SU-DHL-6 (cell line): ENCODE measurements around the gene RBFOX1.

Experiments used
- H2AFZ ChIP-seq: fragments of 200-600 bp; sonication (generic); 2 replicates; pipeline ENCODE4 v1.6.1; 2014; ENCODE audit warnings: low read depth, mild to moderate bottlenecking, moderate library complexity, mixed read lengths, antibody characterized with exemption, low read length; ENCODE audit not compliant: severe bottlenecking
- H3F3A ChIP-seq: fragments of 200-600 bp; shearing (Covaris generic); 2 replicates; pipeline ENCODE4 v1.6.0; 2016; ENCODE audit warnings: antibody characterized with exemption, mild to moderate bottlenecking; ENCODE audit not compliant: insufficient read depth
- H3K27ac ChIP-seq: fragments of 200-600 bp; sonication (generic); 2 replicates; pipeline ENCODE4 v1.5.1; 2016; ENCODE audit warnings: low read depth, mild to moderate bottlenecking, low read length, moderate library complexity, mixed read lengths
- H3K27me3 ChIP-seq: fragments of 200-600 bp; sonication (generic), shearing (Covaris generic); 2 replicates; pipeline ENCODE4 v1.6.0; 2014; ENCODE audit warnings: mild to moderate bottlenecking, low read length
- H3K36me3 ChIP-seq: fragments of 200-600 bp; sonication (generic); 2 replicates; pipeline ENCODE4 v1.6.1; 2014; ENCODE audit warnings: mild to moderate bottlenecking, low read length, mixed read lengths
- H3K4me2 ChIP-seq: fragments of 300-600, 200-600 bp; shearing (Covaris generic), sonication (generic); 2 replicates; pipeline ENCODE4 v1.6.0; 2014; ENCODE audit warnings: low read length, low read depth, mild to moderate bottlenecking; ENCODE audit not compliant: poor library complexity, severe bottlenecking
- H3K4me3 ChIP-seq: fragments of 200-600 bp; sonication (generic); 2 replicates; pipeline ENCODE4 v1.5.1; 2014; ENCODE audit warnings: antibody characterized with exemption, low read length, mild to moderate bottlenecking, mixed read lengths; ENCODE audit not compliant: insufficient read depth, poor library complexity, severe bottlenecking
- H3K79me2 ChIP-seq: fragments of 200-600 bp; sonication (generic); 2 replicates; pipeline ENCODE4 v1.6.1; 2014; ENCODE audit warnings: mild to moderate bottlenecking, low read length, moderate library complexity; ENCODE audit not compliant: insufficient read depth
- H3K9ac ChIP-seq: fragments of 200-600 bp; sonication (generic); 2 replicates; pipeline ENCODE4 v1.7.0; 2014; ENCODE audit warnings: mild to moderate bottlenecking, low read length
- H3K9me2 ChIP-seq: fragments of 200-600 bp; sonication (generic); replicated peaks from 2 replicates; pipeline ENCODE4 v1.6.1; 2014; ENCODE audit warnings: low read length; ENCODE audit not compliant: insufficient read depth
- H3K9me3 ChIP-seq: fragments of 200-600 bp; sonication (generic); 2 replicates; pipeline ENCODE4 v1.6.1; 2014; ENCODE audit warnings: low read length, mixed read lengths; ENCODE audit not compliant: insufficient read depth
- H4K20me1 ChIP-seq: fragments of 200-600 bp; sonication (generic); 2 replicates; pipeline ENCODE4 v1.6.1; 2014; ENCODE audit warnings: low read depth, mild to moderate bottlenecking, antibody characterized with exemption, low read length, moderate library complexity, mixed read lengths
- EZH2phosphoT487 ChIP-seq: fragments of 200-600 bp; sonication (generic), shearing (Covaris generic); conservative IDR thresholded peaks from 2 replicates; pipeline ENCODE4 v1.6.1; 2018; ENCODE audit warnings: mild to moderate bottlenecking, antibody characterized with exemption, low read length, moderate library complexity, mixed read lengths
- TF ChIP-seq, protein P1 (sequence below): fragments of 200-600 bp; sonication (generic); IDR thresholded peaks from one replicate; pipeline ENCODE4 v1.5.1; 2017; ENCODE audit warnings: antibody characterized with exemption, mild to moderate bottlenecking, low read length, moderate library complexity; ENCODE audit not compliant: insufficient read depth, poor library complexity, severe bottlenecking

Gene RBFOX1

DNA sequence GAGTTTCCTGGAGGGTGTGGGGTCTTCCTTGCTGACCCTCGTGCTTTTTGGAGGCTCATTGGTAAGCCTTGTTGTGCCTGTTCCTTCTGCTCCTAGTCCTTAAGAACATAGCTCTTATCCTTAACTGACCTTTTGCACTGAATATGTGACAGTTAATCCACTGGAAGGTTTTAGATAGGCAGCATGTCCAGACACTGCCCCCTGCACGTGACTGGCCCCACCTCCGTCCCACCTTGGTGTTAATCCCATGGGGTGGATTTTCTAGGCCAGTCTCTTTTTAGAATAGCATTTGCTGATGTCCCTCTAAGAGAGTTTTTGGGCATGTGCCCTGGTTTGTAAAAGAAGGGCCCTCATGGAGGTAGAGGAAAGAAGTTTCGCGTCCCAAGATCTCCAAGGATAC is 58.3 kb downstream of the RBFOX1 start:
- Histone ChIP-seq H3K9me2 (no peaks in the 10 kb centered on the region), H3K27ac (no peak overlapping the region), H3K9me3 (no peaks in the 10 kb centered on the region), H2AFZ (no peak overlapping the region), H3K4me2 (no peak overlapping the region), H3K27me3 (no peaks in the 10 kb centered on the region), H3K36me3 (no peaks in the 10 kb centered on the region), H3K9ac (no peak overlapping the region), H3F3A (no peaks in the 10 kb centered on the region), H4K20me1 (no peaks in the 10 kb centered on the region), H3K4me3 (no peak overlapping the region), H3K79me2 (no peaks in the 10 kb centered on the region)
- TF ChIP-seq, protein P1, sequence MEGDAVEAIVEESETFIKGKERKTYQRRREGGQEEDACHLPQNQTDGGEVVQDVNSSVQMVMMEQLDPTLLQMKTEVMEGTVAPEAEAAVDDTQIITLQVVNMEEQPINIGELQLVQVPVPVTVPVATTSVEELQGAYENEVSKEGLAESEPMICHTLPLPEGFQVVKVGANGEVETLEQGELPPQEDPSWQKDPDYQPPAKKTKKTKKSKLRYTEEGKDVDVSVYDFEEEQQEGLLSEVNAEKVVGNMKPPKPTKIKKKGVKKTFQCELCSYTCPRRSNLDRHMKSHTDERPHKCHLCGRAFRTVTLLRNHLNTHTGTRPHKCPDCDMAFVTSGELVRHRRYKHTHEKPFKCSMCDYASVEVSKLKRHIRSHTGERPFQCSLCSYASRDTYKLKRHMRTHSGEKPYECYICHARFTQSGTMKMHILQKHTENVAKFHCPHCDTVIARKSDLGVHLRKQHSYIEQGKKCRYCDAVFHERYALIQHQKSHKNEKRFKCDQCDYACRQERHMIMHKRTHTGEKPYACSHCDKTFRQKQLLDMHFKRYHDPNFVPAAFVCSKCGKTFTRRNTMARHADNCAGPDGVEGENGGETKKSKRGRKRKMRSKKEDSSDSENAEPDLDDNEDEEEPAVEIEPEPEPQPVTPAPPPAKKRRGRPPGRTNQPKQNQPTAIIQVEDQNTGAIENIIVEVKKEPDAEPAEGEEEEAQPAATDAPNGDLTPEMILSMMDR, result no peak
- TF ChIP-seq EZH2phosphoT487, result no peak

- Histone ChIP-seq H3K27ac (no peak overlapping the region), H3K27me3 (no peaks in the 10 kb centered on the region), H3K9me3 (no peaks in the 10 kb centered on the region), H4K20me1 (no peaks in the 10 kb centered on the region), H3F3A (no peaks in the 10 kb centered on the region), H3K36me3 (no peaks in the 10 kb centered on the region), H3K4me2 (no peak overlapping the region), H3K79me2 (no peaks in the 10 kb centered on the region), H2AFZ (no peak overlapping the region), H3K9ac (no peak overlapping the region), H3K9me2 (no peaks in the 10 kb centered on the region), H3K4me3 (no peak overlapping the region)
- TF ChIP-seq, protein P1, result no peak
- no peak for TF ChIP-seq EZH2phosphoT487
Measured at GRCh38 chr16:7391694-7392093, 59.0 kb downstream of the RBFOX1 start.

- no peaks in the 10 kb centered on the region for H3F3A ChIP-seq
- TF ChIP-seq EZH2phosphoT487, result no peak
- TF ChIP-seq, protein P1, result no peak
- H3K4me2 ChIP-seq, result no peak overlapping the region
Measured at GRCh38 chr16:7392206-7392605, 59.6 kb downstream of the RBFOX1 start.

DNA sequence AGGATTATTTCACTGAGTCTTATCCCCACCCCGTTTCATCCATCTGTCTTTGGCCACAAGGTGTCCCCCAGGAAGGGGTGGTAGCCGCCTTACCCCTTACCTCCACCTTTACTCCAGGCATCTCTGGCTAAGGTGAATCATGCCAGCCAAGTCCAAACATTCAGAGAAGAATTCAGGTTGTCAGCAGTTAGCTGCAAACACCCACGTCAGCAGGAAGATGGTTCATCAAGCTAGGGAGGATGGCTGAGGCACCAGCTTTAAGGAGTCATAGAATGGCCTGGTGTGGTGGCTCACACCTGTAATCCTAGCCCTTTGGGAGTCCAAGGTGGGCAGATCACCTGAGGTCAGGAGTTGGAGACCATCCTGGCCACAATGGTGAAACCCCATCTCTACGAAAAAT is 61.0 kb downstream of the RBFOX1 start:
- no peak for TF ChIP-seq EZH2phosphoT487
- TF ChIP-seq, protein P1, result no peak
- Histone ChIP-seq H4K20me1 (no peaks in the 10 kb centered on the region), H3K9me3 (no peaks in the 10 kb centered on the region), H3F3A (no peaks in the 10 kb centered on the region), H2AFZ (no peak overlapping the region), H3K79me2 (no peaks in the 10 kb centered on the region), H3K4me3 (no peak overlapping the region), H3K27ac (no peak overlapping the region), H3K9ac (no peak overlapping the region), H3K36me3 (no peaks in the 10 kb centered on the region), H3K9me2 (no peaks in the 10 kb centered on the region), H3K4me2 (no peak overlapping the region), H3K27me3 (no peaks in the 10 kb centered on the region)

More at GRCh38 chr16:7392206-7392605, 59.6 kb downstream of the RBFOX1 start:
- no peak overlapping the region for H3K9ac ChIP-seq
- no peaks in the 10 kb centered on the region for H3K79me2 ChIP-seq
- H3K27me3 ChIP-seq, result no peaks in the 10 kb centered on the region
- H3K36me3 ChIP-seq, result no peaks in the 10 kb centered on the region
- H3K27ac ChIP-seq, result no peak overlapping the region
- H2AFZ ChIP-seq, result no peak overlapping the region
- no peak overlapping the region for H3K4me3 ChIP-seq
- H4K20me1 ChIP-seq, result no peaks in the 10 kb centered on the region
- H3K9me2 ChIP-seq, result no peaks in the 10 kb centered on the region
- H3K9me3 ChIP-seq, result no peaks in the 10 kb centered on the region
